H9 (cell line): ENCODE results near the gene BMPR2. TPM values are rescaled to one million over a fixed set of nuclear protein-coding genes. Genes with fewer than 3 reads are reported as not detected.

Experiments
- DNase-seq: peaks from one replicate; pipeline ENCODE4 v3.0.0-alpha.2; 2017
- H2AFZ ChIP-seq: one replicate; pipeline ENCODE4 v1.6.1; 2013; ENCODE audit warnings: mild to moderate bottlenecking, low read length, control low read depth, moderate library complexity
- H2AK5ac ChIP-seq: 2 replicates; pipeline ENCODE4 v1.6.1; 2013; ENCODE audit warnings: low read length, control low read depth, mixed read lengths; ENCODE audit not compliant: insufficient read length
- H2BK120ac ChIP-seq: one replicate; pipeline ENCODE4 v1.6.1; 2013; ENCODE audit warnings: low read depth, mild to moderate bottlenecking, low read length, control low read depth, inconsistent platforms; ENCODE audit not compliant: poor library complexity, severe bottlenecking
- H2BK12ac ChIP-seq: 2 replicates; pipeline ENCODE4 v1.6.1; 2013; ENCODE audit warnings: low read length, control low read depth, mixed read lengths, low read depth; ENCODE audit not compliant: insufficient read length
- H2BK15ac ChIP-seq: 2 replicates; pipeline ENCODE4 v1.6.1; 2013; ENCODE audit warnings: low read depth, low read length, control low read depth
- H2BK20ac ChIP-seq: one replicate; pipeline ENCODE4 v1.6.1; 2013; ENCODE audit warnings: low read depth, mild to moderate bottlenecking, low read length, control low read depth, inconsistent platforms; ENCODE audit not compliant: poor library complexity, severe bottlenecking
- H2BK5ac ChIP-seq: 2 replicates; pipeline ENCODE4 v1.6.1; 2013; ENCODE audit warnings: low read length, control low read depth, mixed read lengths; ENCODE audit not compliant: insufficient read length
- H3K14ac ChIP-seq: 2 replicates; pipeline ENCODE4 v1.6.1; 2013; ENCODE audit warnings: low read length, control low read depth; ENCODE audit not compliant: insufficient read depth
- H3K18ac ChIP-seq: 2 replicates; pipeline ENCODE4 v1.6.1; 2013; ENCODE audit warnings: low read depth, mild to moderate bottlenecking, mixed read lengths, low read length, control low read depth; ENCODE audit not compliant: insufficient read length
- H3K23ac ChIP-seq: 2 replicates; pipeline ENCODE4 v1.6.1; 2013; ENCODE audit warnings: low read length, control low read depth, mixed read lengths, low read depth; ENCODE audit not compliant: insufficient read length
- H3K23me2 ChIP-seq: 2 replicates; pipeline ENCODE4 v1.6.1; 2013; ENCODE audit warnings: low read depth, mild to moderate bottlenecking, mixed read lengths, low read length, control low read depth; ENCODE audit not compliant: insufficient read length, poor library complexity, severe bottlenecking
- H3K27ac ChIP-seq: 2 replicates; pipeline ENCODE4 v1.5.1; 2013; ENCODE audit warnings: low read length, control low read depth, mixed read lengths, low read depth; ENCODE audit not compliant: insufficient read length
- H3K27me3 ChIP-seq: 2 replicates; pipeline ENCODE4 v1.6.1; 2013; ENCODE audit warnings: low read length, control low read depth, inconsistent platforms; ENCODE audit not compliant: insufficient read depth
- H3K4ac ChIP-seq: 2 replicates; pipeline ENCODE4 v1.6.1; 2013; ENCODE audit warnings: low read depth, mild to moderate bottlenecking, control low read depth, inconsistent platforms, low read length, moderate library complexity
- H3K4me1 ChIP-seq: 2 replicates; pipeline ENCODE4 v1.6.1; 2013; ENCODE audit warnings: low read length, control low read depth, inconsistent platforms; ENCODE audit not compliant: insufficient read depth
- H3K4me2 ChIP-seq: 2 replicates; pipeline ENCODE4 v1.6.1; 2013; ENCODE audit warnings: low read length, control low read depth, mixed read lengths; ENCODE audit not compliant: insufficient read length, insufficient read depth
- H3K56ac ChIP-seq: 2 replicates; pipeline ENCODE4 v1.6.1; 2013; ENCODE audit warnings: low read depth, mild to moderate bottlenecking, mixed read lengths, low read length, control low read depth; ENCODE audit not compliant: insufficient read length
- H3K79me1 ChIP-seq: 2 replicates; pipeline ENCODE4 v1.6.1; 2013; ENCODE audit warnings: low read depth, mild to moderate bottlenecking, moderate library complexity, low read length, control low read depth, inconsistent platforms; ENCODE audit not compliant: insufficient read depth, poor library complexity, severe bottlenecking
- H3K79me2 ChIP-seq: 2 replicates; pipeline ENCODE4 v1.6.1; 2013; ENCODE audit warnings: low read length, control low read depth, inconsistent platforms; ENCODE audit not compliant: insufficient read depth
- H3K9ac ChIP-seq: 2 replicates; pipeline ENCODE4 v1.6.1; 2013; ENCODE audit warnings: low read length, control low read depth, mixed read lengths; ENCODE audit not compliant: insufficient read length; ENCODE audit errors: extremely low read depth
- H3K9me3 ChIP-seq: one replicate; pipeline ENCODE4 v1.6.1; 2013; ENCODE audit warnings: low read depth, low read length, inconsistent platforms; ENCODE audit not compliant: control insufficient read depth
- H3T11ph ChIP-seq: one replicate; pipeline ENCODE4 v1.6.1; 2013; ENCODE audit warnings: mild to moderate bottlenecking, low read length, control low read depth, inconsistent platforms
- H4K20me1 ChIP-seq: one replicate; pipeline ENCODE4 v1.6.1; 2013; ENCODE audit not compliant: control insufficient read depth, insufficient read length, insufficient read depth
- H4K5ac ChIP-seq: 2 replicates; pipeline ENCODE4 v1.6.1; 2013; ENCODE audit warnings: low read depth, mild to moderate bottlenecking, mixed read lengths, low read length, control low read depth; ENCODE audit not compliant: insufficient read length
- H4K8ac ChIP-seq: replicated peaks from 2 replicates; pipeline ENCODE4 v1.6.1; 2013; ENCODE audit warnings: low read length, control low read depth, mixed read lengths, low read depth; ENCODE audit not compliant: insufficient read length
- H4K91ac ChIP-seq: 2 replicates; pipeline ENCODE4 v1.6.1; 2013; ENCODE audit warnings: low read depth, mild to moderate bottlenecking, moderate library complexity, mixed read lengths, low read length, control low read depth; ENCODE audit not compliant: insufficient read length
- H3K27ac Mint-ChIP-seq, 3 experiments: 2 replicates in 2 of 3; 3 replicates in 1 of 3; pipeline ENCODE4 v1.8.0; 2020 to 2021; ENCODE audit warnings: mixed read lengths in 3 of 3, mild to moderate bottlenecking in 1 of 3, moderate library complexity in 1 of 3
- H3K27me3 Mint-ChIP-seq: 2 replicates; pipeline ENCODE4 v1.8.0; 2021; ENCODE audit warnings: low read depth, mild to moderate bottlenecking, moderate library complexity, mixed read lengths
- H3K36me3 Mint-ChIP-seq, 3 experiments: 2 replicates in 2 of 3; 3 replicates in 1 of 3; pipeline ENCODE4 v1.8.0; 2020 to 2021; ENCODE audit warnings: low read depth in 3 of 3, mixed read lengths in 3 of 3; ENCODE audit not compliant: insufficient read depth in 1 of 3
- H3K4me1 Mint-ChIP-seq, 2 experiments: 2 replicates each; pipeline ENCODE4 v1.8.0; 2020; ENCODE audit warnings: mixed read lengths in 2 of 2
- H3K4me3 Mint-ChIP-seq, 2 experiments: 2 replicates in 1 of 2; 3 replicates in 1 of 2; pipeline ENCODE4 v1.8.0; 2020 to 2021; ENCODE audit warnings: mild to moderate bottlenecking in 2 of 2, mixed read lengths in 2 of 2, moderate library complexity in 1 of 2
- H3K9me3 Mint-ChIP-seq, 2 experiments: 2 replicates in 1 of 2; 3 replicates in 1 of 2; pipeline ENCODE4 v1.8.0; 2020; ENCODE audit warnings: mild to moderate bottlenecking in 2 of 2, mixed read lengths in 2 of 2, moderate library complexity in 1 of 2
- WGBS: extraction: QIAGEN DNeasy Blood & Tissue Kit; methylation state at CpG from one replicate; pipeline ENCODE4 v1.1.7; 2013; ENCODE audit warnings: missing lambda C conversion rate, low lambda C conversion rate, mixed read lengths; ENCODE audit not compliant: insufficient read length; ENCODE audit errors: extremely low coverage; 5-methylcytosine and 5-hydroxymethylcytosine counted together
- total RNA-seq: library from RNA; stranded (reverse); gene quantifications from 2 replicates; pipeline ENCODE4 v1.2.1, GENCODE V29; 2021
- TF ChIP-seq, protein P1 (sequence below): fragments of 200-600 bp; sonication (generic); conservative IDR thresholded peaks from 3 replicates; pipeline ENCODE4 v1.8.0; 2021; ENCODE audit warnings: antibody characterized with exemption, mild to moderate bottlenecking

The BMPR2 gene
- total RNA-seq, 1 experiment from 2014 or later = 17.3 TPM

DNA sequence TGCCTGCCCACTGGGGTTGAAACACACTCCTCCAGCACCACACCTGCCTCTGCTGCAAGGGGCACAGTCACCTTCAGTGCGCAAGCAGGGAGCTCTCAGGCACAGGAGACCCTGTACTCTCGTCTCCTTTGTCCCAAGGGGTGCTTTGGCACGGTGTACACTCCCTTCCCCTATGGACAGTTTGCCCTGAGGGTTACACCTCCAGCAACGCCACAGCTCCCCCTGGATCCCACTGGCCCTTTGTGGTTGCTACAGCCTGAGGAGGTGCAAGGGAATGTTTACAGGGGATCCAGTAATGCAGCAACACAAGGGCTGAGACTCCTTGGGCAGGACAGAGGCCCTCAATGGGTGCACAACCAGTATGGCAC lies 213.4 kb downstream of the BMPR2 start:
- Histone ChIP-seq H4K20me1 (no peaks in the 10 kb centered on the region), H3K9ac (no peak overlapping the region), H3K14ac (no peak overlapping the region), H3K56ac (no peak overlapping the region), H2BK15ac (no peak overlapping the region), H4K8ac (no peak overlapping the region), H2BK12ac (no peak overlapping the region), H3K79me1 (no peaks in the 10 kb centered on the region), H2AK5ac (no peak overlapping the region), H3K79me2 (no peaks in the 10 kb centered on the region), H2BK20ac (no peak overlapping the region), H4K5ac (no peak overlapping the region), H4K91ac (no peak overlapping the region), H2BK5ac (no peak overlapping the region), H3K9me3 (no peaks in the 10 kb centered on the region), H3K4me2 (no peak overlapping the region), H3K27me3 (no peaks in the 10 kb centered on the region), H2BK120ac (no peak overlapping the region), H3K27ac (no peak overlapping the region), H3K4me1 (no peaks in the 10 kb centered on the region), H3K23ac (no peak overlapping the region), H3K18ac (peak overlapping the region; percentile 9), H3K4ac (no peak overlapping the region), H2AFZ (no peak overlapping the region), H3K23me2 (no peaks in the 10 kb centered on the region), H3T11ph (no peak overlapping the region)
- 0 out of 7 replicates have a peak overlapping the region, but pooled peaks of 1 of the 3 experiments have one; percentile 19 for H3K27ac Mint-ChIP-seq
- peaks cover 17 to 23% of the 10 kb centered on the region in 2 experiments for H3K4me1 Mint-ChIP-seq
- no peaks in the 10 kb centered on the region for H3K27me3 Mint-ChIP-seq
- no peak overlapping the region for H3K4me3 Mint-ChIP-seq
- TF ChIP-seq, protein P1, sequence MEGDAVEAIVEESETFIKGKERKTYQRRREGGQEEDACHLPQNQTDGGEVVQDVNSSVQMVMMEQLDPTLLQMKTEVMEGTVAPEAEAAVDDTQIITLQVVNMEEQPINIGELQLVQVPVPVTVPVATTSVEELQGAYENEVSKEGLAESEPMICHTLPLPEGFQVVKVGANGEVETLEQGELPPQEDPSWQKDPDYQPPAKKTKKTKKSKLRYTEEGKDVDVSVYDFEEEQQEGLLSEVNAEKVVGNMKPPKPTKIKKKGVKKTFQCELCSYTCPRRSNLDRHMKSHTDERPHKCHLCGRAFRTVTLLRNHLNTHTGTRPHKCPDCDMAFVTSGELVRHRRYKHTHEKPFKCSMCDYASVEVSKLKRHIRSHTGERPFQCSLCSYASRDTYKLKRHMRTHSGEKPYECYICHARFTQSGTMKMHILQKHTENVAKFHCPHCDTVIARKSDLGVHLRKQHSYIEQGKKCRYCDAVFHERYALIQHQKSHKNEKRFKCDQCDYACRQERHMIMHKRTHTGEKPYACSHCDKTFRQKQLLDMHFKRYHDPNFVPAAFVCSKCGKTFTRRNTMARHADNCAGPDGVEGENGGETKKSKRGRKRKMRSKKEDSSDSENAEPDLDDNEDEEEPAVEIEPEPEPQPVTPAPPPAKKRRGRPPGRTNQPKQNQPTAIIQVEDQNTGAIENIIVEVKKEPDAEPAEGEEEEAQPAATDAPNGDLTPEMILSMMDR = no peak
- no peaks in the 10 kb centered on the region for H3K9me3 Mint-ChIP-seq
- H3K36me3 Mint-ChIP-seq = no peaks in the 10 kb centered on the region; a peak in 1 of 7 replicates
- WGBS = no CpG with 5 or more reads among the region's 4 CpGs
- DNase-seq = peak; percentile 48
